ENCODE data around the gene CD1E. TPM values are rescaled to one million over a fixed set of nuclear protein-coding genes. Genes with fewer than 3 reads are reported as not detected.

The CD1E gene
- total RNA-seq, 1 donor from 2014 or later, result not detected

GRCh38 chr1:158327481-158327880 is 26.2 kb upstream of the CD1E start:
- H3K36me3 Mint-ChIP-seq, result no peaks in the 10 kb centered on the region
- no peaks in the 10 kb centered on the region for H3K27me3 Mint-ChIP-seq (ENCODE audit: low read depth)
- DNase-seq (ENCODE audit: low spot score in 2 of 2, unreplicated experiment in 2 of 2), result no peak
- H3K4me1 Mint-ChIP-seq, result no peaks in the 10 kb centered on the region
- no peak overlapping the region for H3K27ac Mint-ChIP-seq
- H3K9me3 Mint-ChIP-seq, result no peaks in the 10 kb centered on the region
- H3K4me3 Mint-ChIP-seq, result no peak overlapping the region
- no peak for TF ChIP-seq CTCF (IDR thresholded peaks at IDR 0.05; ENCODE audit: unreplicated experiment)

- Mint-ChIP-seq H3K27ac (no peak overlapping the region), H3K4me1 (no peaks in the 10 kb centered on the region), H3K4me3 (no peak overlapping the region), H3K9me3 (no peaks in the 10 kb centered on the region), H3K36me3 (no peaks in the 10 kb centered on the region), H3K27me3 (ENCODE audit: low read depth) (no peaks in the 10 kb centered on the region)
- no peak for TF ChIP-seq CTCF (IDR thresholded peaks at IDR 0.05; ENCODE audit: unreplicated experiment)
- no peak for DNase-seq (ENCODE audit: low spot score in 2 of 2, unreplicated experiment in 2 of 2)
Observed at GRCh38 chr1:158328426-158328825, 25.3 kb upstream of the CD1E start.

GRCh38 chr1:158329300-158329699 is 24.4 kb upstream of the CD1E start:
- no peaks in the 10 kb centered on the region for H3K9me3 Mint-ChIP-seq
- TF ChIP-seq CTCF (IDR thresholded peaks at IDR 0.05; ENCODE audit: unreplicated experiment), result no peak
- H3K36me3 Mint-ChIP-seq, result no peaks in the 10 kb centered on the region
- no peaks in the 10 kb centered on the region for H3K4me1 Mint-ChIP-seq
- no peak overlapping the region for H3K27ac Mint-ChIP-seq
- no peak overlapping the region for H3K4me3 Mint-ChIP-seq
- H3K27me3 Mint-ChIP-seq (ENCODE audit: low read depth), result no peaks in the 10 kb centered on the region
- DNase-seq (ENCODE audit: low spot score in 2 of 2, unreplicated experiment in 2 of 2), result no peak

- DNase-seq (ENCODE audit: low spot score in 2 of 2, unreplicated experiment in 2 of 2), result no peak
- H3K4me1 Mint-ChIP-seq, result no peaks in the 10 kb centered on the region
Observed at GRCh38 chr1:158329733-158330132, 24.0 kb upstream of the CD1E start.

GRCh38 chr1:158330391-158331105 is 23.1 kb upstream of the CD1E start:
- TF ChIP-seq CTCF (IDR thresholded peaks at IDR 0.05; ENCODE audit: unreplicated experiment), result no peak
- no peak for DNase-seq (ENCODE audit: low spot score in 2 of 2, unreplicated experiment in 2 of 2)
- H3K27ac Mint-ChIP-seq, result no peak overlapping the region
- no peaks in the 10 kb centered on the region for H3K4me1 Mint-ChIP-seq
- no peak overlapping the region for H3K4me3 Mint-ChIP-seq
- no peaks in the 10 kb centered on the region for H3K36me3 Mint-ChIP-seq
- no peaks in the 10 kb centered on the region for H3K9me3 Mint-ChIP-seq
- H3K27me3 Mint-ChIP-seq (ENCODE audit: low read depth), result no peaks in the 10 kb centered on the region

More at GRCh38 chr1:158329733-158330132, 24.0 kb upstream of the CD1E start:
- Mint-ChIP-seq H3K36me3 (no peaks in the 10 kb centered on the region), H3K27ac (no peak overlapping the region), H3K4me3 (no peak overlapping the region), H3K27me3 (ENCODE audit: low read depth) (no peaks in the 10 kb centered on the region), H3K9me3 (no peaks in the 10 kb centered on the region)
- no peak for TF ChIP-seq CTCF (IDR thresholded peaks at IDR 0.05; ENCODE audit: unreplicated experiment)

GRCh38 chr1:158331106-158331425 is 22.6 kb upstream of the CD1E start:
- Mint-ChIP-seq H3K27me3 (ENCODE audit: low read depth) (no peaks in the 10 kb centered on the region), H3K9me3 (no peaks in the 10 kb centered on the region), H3K27ac (no peak overlapping the region), H3K4me1 (no peaks in the 10 kb centered on the region), H3K4me3 (no peak overlapping the region), H3K36me3 (no peaks in the 10 kb centered on the region)
- no peak for DNase-seq (ENCODE audit: low spot score in 2 of 2, unreplicated experiment in 2 of 2)
- no peak for TF ChIP-seq CTCF (IDR thresholded peaks at IDR 0.05; ENCODE audit: unreplicated experiment)

Measured in mesothelial cell of epicardium (in vitro differentiated cells).